H1 (cell line): ENCODE results near the gene SMYD1. TPM values are rescaled to one million over a fixed set of nuclear protein-coding genes. Genes with fewer than 3 reads are reported as not detected.

Experiments used
- CTCF ChIA-PET: fragments of 300-600 bp; sonication (Branson Sonifier 250); formaldehyde crosslinking; loops from one replicate; lab custom pipeline; 2021; ENCODE audit not compliant: partially characterized antibody; lab: Charles Lee
- POLR2A ChIA-PET: fragments of 300-600 bp; sonication (Branson Sonifier 250); formaldehyde crosslinking; loops from one replicate; lab custom pipeline; 2021; ENCODE audit warnings: inconsistent platforms; ENCODE audit not compliant: partially characterized antibody; lab: Charles Lee
- DNase-seq, 2 experiments: peaks; one replicate each; pipeline versions ENCODE4 v3.0.0 to v3.0.0-alpha.2; 2010 to 2022; ENCODE audit warnings: low spot score in 2 of 2, low read depth in 1 of 2, mixed read lengths in 1 of 2
- FAIRE-seq: peaks from 2 replicates; lab custom pipeline; 2011; peaks lifted over from hg19 to GRCh38; lab: Jason Lieb, UNC
- H2AFZ ChIP-seq: 2 replicates; pipeline ENCODE4 v1.8.1; 2012; ENCODE audit warnings: low read length, inconsistent platforms
- H2AK5ac ChIP-seq: 2 replicates; pipeline ENCODE4 v1.6.1; 2013; ENCODE audit warnings: low read depth, low read length
- H2BK120ac ChIP-seq: replicated peaks from 2 replicates; pipeline ENCODE3; 2013; ENCODE audit warnings: low read depth, low read length, inconsistent platforms
- H2BK12ac ChIP-seq: 2 replicates; pipeline ENCODE4 v1.6.1; 2013; ENCODE audit warnings: low read depth, low read length
- H2BK15ac ChIP-seq: 2 replicates; pipeline ENCODE4 v1.6.1; 2013; ENCODE audit warnings: low read length
- H2BK20ac ChIP-seq: 2 replicates; pipeline ENCODE4 v1.6.1; 2013; ENCODE audit warnings: low read length
- H2BK5ac ChIP-seq: 2 replicates; pipeline ENCODE4 v1.6.1; 2013; ENCODE audit warnings: low read depth, low read length
- H3K14ac ChIP-seq: 2 replicates; pipeline ENCODE4 v1.6.1; 2013; ENCODE audit warnings: inconsistent platforms; ENCODE audit not compliant: insufficient read length
- H3K18ac ChIP-seq: 2 replicates; pipeline ENCODE4 v1.6.1; 2013; ENCODE audit warnings: low read length; ENCODE audit errors: extremely low read depth
- H3K23ac ChIP-seq: 2 replicates; pipeline ENCODE4 v1.6.1; 2013; ENCODE audit warnings: inconsistent platforms; ENCODE audit not compliant: insufficient read length
- H3K23me2 ChIP-seq: 2 replicates; pipeline ENCODE4 v1.6.1; 2013; ENCODE audit warnings: low read depth, low read length
- H3K27ac ChIP-seq: 2 replicates; pipeline ENCODE4 v1.6.1; 2011; ENCODE audit warnings: low read depth, low read length, inconsistent platforms
- H3K27me3 ChIP-seq, 4 experiments: replicated peaks in 1 of 4; 1 replicate in 1 of 4; 2 replicates in 3 of 4; pipeline versions ENCODE4 v1.6.1 to v1.8.1; 2011 to 2013; ENCODE audit warnings: low read length in 3 of 4, mild to moderate bottlenecking in 3 of 4, inconsistent platforms in 2 of 4, mixed read lengths in 2 of 4, moderate library complexity in 1 of 4; ENCODE audit not compliant: control insufficient read depth in 3 of 4, insufficient read depth in 3 of 4; ENCODE audit errors: extremely low read depth in 1 of 4
- H3K36me3 ChIP-seq, 4 experiments: 2 replicates each; pipeline versions ENCODE4 v1.6.1 to v1.8.1; 2011 to 2013; ENCODE audit warnings: mild to moderate bottlenecking in 4 of 4, low read length in 3 of 4, moderate library complexity in 2 of 4, control low read depth in 1 of 4, inconsistent platforms in 1 of 4; ENCODE audit not compliant: insufficient read depth in 4 of 4, control insufficient read depth in 2 of 4
- H3K4ac ChIP-seq: replicated peaks from 2 replicates; pipeline ENCODE3; 2013; ENCODE audit warnings: low read length, low read depth, mixed read lengths, inconsistent platforms; ENCODE audit not compliant: insufficient read length
- H3K4me1 ChIP-seq, 4 experiments: replicated peaks in 1 of 4; 1 replicate in 1 of 4; 2 replicates in 3 of 4; pipeline versions ENCODE4 v1.6.1 to v1.8.1; 2011 to 2013; ENCODE audit warnings: low read length in 3 of 4, inconsistent platforms in 2 of 4, mixed read lengths in 1 of 4; ENCODE audit not compliant: insufficient read depth in 4 of 4, control insufficient read depth in 3 of 4
- H3K4me2 ChIP-seq, 2 experiments: 2 replicates each; pipeline versions ENCODE4 v1.6.1 to v1.8.1; 2011 to 2013; ENCODE audit warnings: low read depth in 2 of 2, low read length in 2 of 2, control low read depth in 1 of 2, inconsistent platforms in 1 of 2, mild to moderate bottlenecking in 1 of 2; ENCODE audit not compliant: insufficient read depth in 1 of 2
- H3K4me3 ChIP-seq, 4 experiments: fragments of 200-600, 300-600 bp in 1 of 4; sonication (generic), shearing (Covaris generic), sonication (Bioruptor Twin) in 1 of 4; 2 replicates each; pipeline versions ENCODE4 v1.5.1 to v1.8.1; 2011 to 2016; ENCODE audit warnings: low read length in 4 of 4, low read depth in 3 of 4, control low read depth in 2 of 4, inconsistent platforms in 2 of 4, mild to moderate bottlenecking in 2 of 4, mixed read lengths in 1 of 4, moderate library complexity in 1 of 4; ENCODE audit not compliant: insufficient read depth in 2 of 4; ENCODE audit errors: extremely low read depth in 1 of 4
- H3K56ac ChIP-seq: replicated peaks from 2 replicates; pipeline ENCODE3; 2013; ENCODE audit warnings: low read depth, mild to moderate bottlenecking, mixed read lengths, low read length, inconsistent platforms; ENCODE audit not compliant: insufficient read length
- H3K79me1 ChIP-seq: 2 replicates; pipeline ENCODE4 v1.6.1; 2013; ENCODE audit warnings: low read depth, low read length, control low read depth
- H3K79me2 ChIP-seq, 2 experiments: 2 replicates each; pipeline versions ENCODE4 v1.6.1 to v1.8.1; 2012 to 2013; ENCODE audit warnings: low read length in 2 of 2, mild to moderate bottlenecking in 2 of 2, inconsistent platforms in 1 of 2; ENCODE audit not compliant: insufficient read depth in 2 of 2, control insufficient read depth in 1 of 2
- H3K9ac ChIP-seq, 4 experiments: replicated peaks in 1 of 4; 1 replicate in 1 of 4; 2 replicates in 3 of 4; pipeline versions ENCODE4 v1.6.1 to v1.8.1; 2011 to 2013; ENCODE audit warnings: low read depth in 3 of 4, low read length in 3 of 4, control low read depth in 2 of 4, mild to moderate bottlenecking in 2 of 4, moderate library complexity in 2 of 4, inconsistent platforms in 1 of 4; ENCODE audit errors: extremely low read depth in 1 of 4
- H3K9me3 ChIP-seq, 2 experiments: 2 replicates each; pipeline versions ENCODE4 v1.6.1 to v1.8.1; 2012 to 2013; ENCODE audit warnings: mild to moderate bottlenecking in 2 of 2, moderate library complexity in 2 of 2, control low read depth in 1 of 2, inconsistent platforms in 1 of 2, low read depth in 1 of 2, low read length in 1 of 2, mixed read lengths in 1 of 2; ENCODE audit not compliant: insufficient read depth in 2 of 2
- H4K20me1 ChIP-seq, 2 experiments: replicated peaks in 1 of 2; 2 replicates each; pipeline versions ENCODE3 to v1.8.1; 2011 to 2013; ENCODE audit warnings: inconsistent platforms in 2 of 2, low read length in 2 of 2, mild to moderate bottlenecking in 1 of 2; ENCODE audit not compliant: insufficient read depth in 2 of 2, control insufficient read depth in 1 of 2
- H4K5ac ChIP-seq: 2 replicates; pipeline ENCODE4 v1.6.1; 2013; ENCODE audit warnings: low read length, low read depth, mixed read lengths, inconsistent platforms; ENCODE audit not compliant: insufficient read length
- H4K8ac ChIP-seq: 2 replicates; pipeline ENCODE4 v1.8.0; 2013; ENCODE audit warnings: mild to moderate bottlenecking, moderate library complexity, low read length, inconsistent platforms; ENCODE audit not compliant: insufficient read depth; ENCODE audit errors: extremely low read depth
- H4K91ac ChIP-seq: replicated peaks from 2 replicates; pipeline ENCODE3; 2013; ENCODE audit warnings: low read length, mixed read lengths, inconsistent platforms; ENCODE audit not compliant: insufficient read length
- CEBPB ChIP-seq: IDR thresholded peaks from 2 replicates; pipeline ENCODE4 v1.6.1; 2012; ENCODE audit warnings: low read depth, low read length
- CHD2 ChIP-seq: IDR thresholded peaks from 2 replicates; pipeline ENCODE4 v1.6.1; 2012; ENCODE audit warnings: low read length, improper control_type of control experiment
- EZH2 ChIP-seq: fragments of 200-600 bp; sonication (generic); IDR thresholded peaks from 2 replicates; pipeline ENCODE4 v1.7.1; 2012; ENCODE audit warnings: low read depth, mild to moderate bottlenecking, moderate library complexity, low read length, inconsistent platforms; ENCODE audit not compliant: severe bottlenecking
- JUN ChIP-seq: IDR thresholded peaks from 2 replicates; pipeline ENCODE4 v1.6.1; 2011; ENCODE audit warnings: low read depth, mild to moderate bottlenecking, improper control_type of control experiment, low read length
- JUND ChIP-seq: IDR thresholded peaks from 2 replicates; pipeline ENCODE4 v1.6.1; 2011; ENCODE audit warnings: mild to moderate bottlenecking, improper control_type of control experiment, low read length
- KDM4A ChIP-seq: IDR thresholded peaks from one replicate; pipeline ENCODE4 v1.7.1; 2012; ENCODE audit warnings: low read depth, mild to moderate bottlenecking, moderate library complexity, low read length, inconsistent platforms; ENCODE audit not compliant: severe bottlenecking
- POU5F1 ChIP-seq: IDR thresholded peaks from 2 replicates; pipeline ENCODE4 v1.6.1; 2011; ENCODE audit warnings: low read depth, mild to moderate bottlenecking, low read length, moderate library complexity
- SIRT6 ChIP-seq: IDR thresholded peaks from one replicate; pipeline ENCODE4 v1.7.1; 2012; ENCODE audit warnings: low read length, inconsistent platforms
- SP1 ChIP-seq: IDR thresholded peaks from 2 replicates; pipeline ENCODE4 v1.6.1; 2011; ENCODE audit warnings: low read depth, low read length
- SP2 ChIP-seq: IDR thresholded peaks from 2 replicates; pipeline ENCODE4 v1.6.1; 2012; ENCODE audit warnings: mild to moderate bottlenecking, low read length, inconsistent platforms
- WGBS, 2 experiments: shearing (Covaris generic) in 1 of 2; methylation state at CpG; one replicate each; pipeline versions ENCODE4 v1.1.6 to v1.1.7; 2013 to 2015; ENCODE audit warnings: low lambda C conversion rate in 2 of 2, mixed read lengths in 2 of 2, inconsistent platforms in 1 of 2, low coverage in 1 of 2, missing lambda C conversion rate in 1 of 2; ENCODE audit not compliant: insufficient replicate concordance in 2 of 2, insufficient coverage in 1 of 2, insufficient read length in 1 of 2; ENCODE audit errors: extremely low coverage in 1 of 2, missing lambda C conversion rate in 1 of 2; 5-methylcytosine and 5-hydroxymethylcytosine counted together
- polyA plus RNA-seq, 7 experiments: library from polyadenylated mRNA; depleted of rRNA in 3 of 7; stranded (reverse) in 5 of 7; unstranded in 2 of 7; fragments of >200 nt in 5 of 7; fragments of 200-250 nt in 2 of 7; gene quantifications; 1 replicate in 5 of 7; 2 replicates in 1 of 7; 4 replicates in 1 of 7; pipeline versions ENCODE4 v1.2.1 to v1.2.3, GENCODE V29; 2011 to 2013; ENCODE audit warnings: missing spikeins in 2 of 7, mixed read lengths in 2 of 7
- total RNA-seq: library from RNA; stranded (reverse); fragmentation: NEBNext Ultra II Directional; extraction: Animal tissue kit (Norgen Biotek cat#: 25700); gene quantifications from 2 replicates; pipeline ENCODE4 v1.2.1, GENCODE V29; 2021
- TF ChIP-seq, protein P1 (sequence below): IDR thresholded peaks from 2 replicates; pipeline ENCODE4 v1.6.1; 2012; ENCODE audit warnings: inconsistent platforms
- TF ChIP-seq, protein P2 (sequence below), 3 experiments: IDR thresholded peaks; 1 replicate in 2 of 3; 2 replicates in 1 of 3; pipeline versions ENCODE4 v1.5.1 to v1.6.1; 2011; ENCODE audit warnings: low read length in 3 of 3, mild to moderate bottlenecking in 3 of 3, inconsistent platforms in 2 of 3, low read depth in 1 of 3, moderate library complexity in 1 of 3; ENCODE audit not compliant: insufficient read depth in 1 of 3; ENCODE audit errors: control extremely low read depth in 1 of 3

Gene SMYD1
- total and polyA plus RNA-seq, 2 of the 8 experiments (the other 6 are each of a cell fraction or from before 2014, with no cell fraction given): 0.06 TPM; not detected in 1

- Histone ChIP-seq H3K9ac (no peak overlapping the region), H2BK120ac (no peak overlapping the region), H3K4me3 (no peak overlapping the region), H3K4me1 (no peaks in the 10 kb centered on the region), H3K79me1 (no peaks in the 10 kb centered on the region; the same call in 1 of the 2 replicates), H3K27ac (no peak overlapping the region), H3K36me3 (no peaks in the 10 kb centered on the region), H3K27me3 (no peaks in the 10 kb centered on the region), H2AK5ac (no peak overlapping the region), H2AFZ (no peak overlapping the region), H4K91ac (no peak overlapping the region), H3K9me3 (no peaks in the 10 kb centered on the region), H3K56ac (no peak overlapping the region), H4K5ac (no peak overlapping the region), H2BK5ac (no peak overlapping the region), H2BK15ac (no peak overlapping the region), H4K8ac (no peak overlapping the region), H3K23ac (no peak overlapping the region), H2BK12ac (no peak overlapping the region), H2BK20ac (no peak overlapping the region), H3K4me2 (no peak overlapping the region), H3K14ac (no peak overlapping the region), H3K4ac (no peak overlapping the region), H3K23me2 (no peaks in the 10 kb centered on the region; the same call in 1 of the 2 replicates), H4K20me1 (no peaks in the 10 kb centered on the region), H3K79me2 (no peaks in the 10 kb centered on the region), H3K18ac (no peak overlapping the region)
- FAIRE-seq (no peak), DNase-seq (no peak)
- 88% methylated on average over 3 of the region's 3 CpGs; no CpG with 5 or more reads in 1 of the 2 experiments for WGBS, 2 experiments
- POLR2A ChIA-PET: no interaction called here
- CTCF ChIA-PET: interaction anchor here (2.3 kb wide), 1 partner anchor 71 kb away, joined by 12 read pairs; no protein-coding TSS in a partner anchor
- TF ChIP-seq CEBPB (no peak), POU5F1 (no peak), JUND (no peak), SIRT6 (no peak), CHD2 (no peak), EZH2 (no peak), SP1 (no peak), KDM4A (no peak), SP2 (no peak), JUN (no peak)
- TF ChIP-seq, protein P1, sequence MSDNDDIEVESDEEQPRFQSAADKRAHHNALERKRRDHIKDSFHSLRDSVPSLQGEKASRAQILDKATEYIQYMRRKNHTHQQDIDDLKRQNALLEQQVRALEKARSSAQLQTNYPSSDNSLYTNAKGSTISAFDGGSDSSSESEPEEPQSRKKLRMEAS: no peak
- TF ChIP-seq, protein P2, sequence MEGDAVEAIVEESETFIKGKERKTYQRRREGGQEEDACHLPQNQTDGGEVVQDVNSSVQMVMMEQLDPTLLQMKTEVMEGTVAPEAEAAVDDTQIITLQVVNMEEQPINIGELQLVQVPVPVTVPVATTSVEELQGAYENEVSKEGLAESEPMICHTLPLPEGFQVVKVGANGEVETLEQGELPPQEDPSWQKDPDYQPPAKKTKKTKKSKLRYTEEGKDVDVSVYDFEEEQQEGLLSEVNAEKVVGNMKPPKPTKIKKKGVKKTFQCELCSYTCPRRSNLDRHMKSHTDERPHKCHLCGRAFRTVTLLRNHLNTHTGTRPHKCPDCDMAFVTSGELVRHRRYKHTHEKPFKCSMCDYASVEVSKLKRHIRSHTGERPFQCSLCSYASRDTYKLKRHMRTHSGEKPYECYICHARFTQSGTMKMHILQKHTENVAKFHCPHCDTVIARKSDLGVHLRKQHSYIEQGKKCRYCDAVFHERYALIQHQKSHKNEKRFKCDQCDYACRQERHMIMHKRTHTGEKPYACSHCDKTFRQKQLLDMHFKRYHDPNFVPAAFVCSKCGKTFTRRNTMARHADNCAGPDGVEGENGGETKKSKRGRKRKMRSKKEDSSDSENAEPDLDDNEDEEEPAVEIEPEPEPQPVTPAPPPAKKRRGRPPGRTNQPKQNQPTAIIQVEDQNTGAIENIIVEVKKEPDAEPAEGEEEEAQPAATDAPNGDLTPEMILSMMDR (IDR thresholded peaks at IDR 0.05; ENCODE audit: control extremely low read depth in 1 of 3, insufficient read depth in 1 of 3, low read depth in 1 of 3, low read length in 3 of 3): no peak
Observed at GRCh38 chr2:88131999-88132368, 64.4 kb downstream of the SMYD1 start.
